GM12892 (cell line): ENCODE measurements around the gene SHB.

Source experiments
- DNase-seq: peaks from one replicate; pipeline ENCODE4 v3.0.0; 2011; ENCODE audit not compliant: insufficient read length
- FAIRE-seq: peaks from 2 replicates; lab custom pipeline; 2011; peaks lifted over from hg19 to GRCh38; lab: Jason Lieb, UNC
- POLR2A ChIP-seq: IDR thresholded peaks from 2 replicates; pipeline ENCODE4 v1.6.1; 2011; ENCODE audit warnings: low read depth, low read length, control low read depth
- POLR2AphosphoS5 ChIP-seq: IDR thresholded peaks from 2 replicates; pipeline ENCODE4 v1.6.1; 2011; ENCODE audit warnings: low read depth, low read length, control low read depth
- TAF1 ChIP-seq: IDR thresholded peaks from 2 replicates; pipeline ENCODE4 v1.6.1; 2011; ENCODE audit warnings: low read depth, mild to moderate bottlenecking, control low read depth, low read length, borderline replicate concordance

SHB gene

DNA sequence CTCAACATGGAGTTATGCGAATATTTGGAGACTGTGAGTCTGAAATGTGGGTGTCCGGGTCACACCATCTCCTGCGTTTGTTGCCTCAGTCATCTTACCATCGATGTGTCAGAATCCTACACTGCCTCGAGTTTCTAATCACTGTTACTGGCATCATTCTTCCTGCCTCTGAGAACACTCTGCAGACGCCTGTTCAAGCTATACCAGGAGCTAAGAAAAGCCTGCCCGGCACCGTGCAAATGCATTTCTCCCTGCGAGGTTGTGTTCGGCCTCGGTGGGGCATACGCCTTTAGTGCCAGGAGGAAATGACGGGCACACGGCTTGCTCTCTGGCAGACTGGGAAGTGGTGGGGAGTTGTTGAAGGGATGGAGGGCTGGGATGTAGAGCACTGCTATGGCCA is 133.9 kb downstream of the SHB start:
- FAIRE-seq = no peak
- TF ChIP-seq TAF1 = no peak
- TF ChIP-seq POLR2AphosphoS5 = no peak
- TF ChIP-seq POLR2A = no peak
- no peak for DNase-seq

GRCh38 chr9:37931592-37931991 is 137.4 kb downstream of the SHB start:
- no peak for FAIRE-seq
- TF ChIP-seq TAF1 (no peak), POLR2AphosphoS5 (no peak), POLR2A (no peak)
- DNase-seq = no peak

DNA sequence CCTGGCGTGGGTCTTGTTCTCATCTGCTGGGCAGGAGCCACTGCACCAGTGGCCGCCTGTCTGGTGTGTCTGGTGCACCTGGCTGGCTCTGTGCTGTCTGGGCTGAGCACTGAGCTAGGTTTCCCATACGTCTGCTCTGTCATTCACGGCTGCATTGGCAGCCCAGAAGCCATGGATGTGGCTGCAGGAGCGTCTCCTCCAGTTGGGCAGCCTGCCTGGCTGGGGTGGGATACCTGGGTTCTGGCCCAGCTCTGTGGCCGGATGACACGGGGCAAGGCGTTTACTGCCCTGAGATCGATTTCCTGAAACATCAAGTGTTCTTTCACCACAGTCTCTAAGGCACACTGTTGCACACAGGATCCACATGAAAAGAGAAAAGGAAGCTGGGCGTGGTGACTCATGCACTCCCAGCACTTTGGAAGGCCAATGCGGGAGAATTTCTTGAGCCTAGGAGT is 139.6 kb downstream of the SHB start:
- TF ChIP-seq TAF1 (no peak), POLR2A (no peak), POLR2AphosphoS5 (no peak)
- no peak for FAIRE-seq

GRCh38 chr9:37928552-37929430 is 140.2 kb downstream of the SHB start:
- TF ChIP-seq POLR2AphosphoS5 (no peak), TAF1 (no peak), POLR2A (no peak)
- DNase-seq (no peak), FAIRE-seq (no peak)

More for the DNA sequence above, 139.6 kb downstream of the SHB start:
- DNase-seq = no peak

DNA sequence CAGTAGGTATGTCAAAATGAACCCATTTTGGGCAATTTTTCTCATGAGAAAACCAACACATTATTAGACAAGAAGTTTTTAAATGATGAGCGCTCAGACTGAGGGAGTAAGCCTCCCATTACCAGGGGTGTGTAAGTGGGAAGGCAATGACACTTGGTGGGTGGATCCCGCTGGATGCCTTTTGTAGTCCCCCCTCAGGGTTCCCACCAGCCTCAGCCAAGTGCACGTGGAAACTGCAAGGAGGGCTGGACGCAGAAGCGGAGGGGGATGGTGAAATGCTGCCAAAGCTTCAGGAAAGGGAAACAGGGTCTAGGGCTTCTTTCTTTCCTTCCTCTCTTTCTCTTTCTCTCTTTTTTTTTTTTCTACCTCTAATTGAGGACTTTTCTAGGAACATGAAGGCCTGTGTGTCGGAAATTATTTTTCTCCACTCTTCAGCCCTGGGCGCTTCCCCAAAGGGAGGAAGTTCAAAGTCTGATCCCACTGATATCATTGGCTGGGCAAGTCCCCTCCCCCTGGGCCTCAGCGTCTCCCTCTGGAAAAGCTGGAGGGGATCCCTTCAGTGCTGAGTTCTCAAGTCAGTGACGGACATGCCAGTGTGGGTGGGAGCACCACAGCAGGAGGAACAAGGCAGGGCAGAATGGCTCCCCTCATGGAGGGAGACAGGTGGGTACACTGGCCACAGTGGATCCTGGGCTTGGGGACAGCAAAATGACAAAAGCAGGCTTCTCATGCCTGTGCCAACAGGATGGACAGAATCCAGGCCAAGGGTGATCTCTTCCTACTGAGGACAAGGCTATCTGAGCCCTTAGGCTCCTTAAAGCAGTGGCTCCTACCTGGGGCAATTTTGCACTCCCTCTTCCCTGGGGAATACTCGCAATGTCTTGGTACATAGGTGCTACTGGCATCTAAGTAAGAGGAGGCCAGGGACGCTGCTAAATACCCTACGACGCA is 141.2 kb downstream of the SHB start:
- no peak for DNase-seq
- TF ChIP-seq TAF1 (no peak), POLR2AphosphoS5 (no peak), POLR2A (no peak)
- no peak for FAIRE-seq

GRCh38 chr9:37927132-37927531 is 141.9 kb downstream of the SHB start:
- TF ChIP-seq TAF1 (no peak), POLR2A (no peak), POLR2AphosphoS5 (no peak)
- DNase-seq (no peak), FAIRE-seq (no peak)

DNA sequence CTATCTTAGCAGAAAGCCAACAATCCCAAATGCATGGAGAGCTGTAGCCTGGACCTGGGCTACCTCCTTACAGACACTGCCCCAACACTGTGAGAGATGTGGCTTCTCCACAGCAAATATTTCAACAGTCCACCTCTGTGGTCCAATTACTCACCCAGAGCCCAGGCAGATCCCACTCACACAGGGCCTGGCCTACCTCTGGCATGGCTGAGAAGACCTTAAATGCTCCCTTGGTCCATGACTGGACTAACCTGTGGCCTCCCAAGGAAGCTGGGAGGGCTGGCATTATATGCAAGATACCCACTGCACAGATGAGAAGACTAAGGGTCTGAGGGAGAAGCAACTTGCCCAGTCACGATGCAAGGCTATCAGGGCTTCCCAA is 142.3 kb downstream of the SHB start:
- no peak for TF ChIP-seq POLR2AphosphoS5
- no peak for TF ChIP-seq POLR2A
- no peak for TF ChIP-seq TAF1
- DNase-seq (no peak), FAIRE-seq (no peak)

DNA sequence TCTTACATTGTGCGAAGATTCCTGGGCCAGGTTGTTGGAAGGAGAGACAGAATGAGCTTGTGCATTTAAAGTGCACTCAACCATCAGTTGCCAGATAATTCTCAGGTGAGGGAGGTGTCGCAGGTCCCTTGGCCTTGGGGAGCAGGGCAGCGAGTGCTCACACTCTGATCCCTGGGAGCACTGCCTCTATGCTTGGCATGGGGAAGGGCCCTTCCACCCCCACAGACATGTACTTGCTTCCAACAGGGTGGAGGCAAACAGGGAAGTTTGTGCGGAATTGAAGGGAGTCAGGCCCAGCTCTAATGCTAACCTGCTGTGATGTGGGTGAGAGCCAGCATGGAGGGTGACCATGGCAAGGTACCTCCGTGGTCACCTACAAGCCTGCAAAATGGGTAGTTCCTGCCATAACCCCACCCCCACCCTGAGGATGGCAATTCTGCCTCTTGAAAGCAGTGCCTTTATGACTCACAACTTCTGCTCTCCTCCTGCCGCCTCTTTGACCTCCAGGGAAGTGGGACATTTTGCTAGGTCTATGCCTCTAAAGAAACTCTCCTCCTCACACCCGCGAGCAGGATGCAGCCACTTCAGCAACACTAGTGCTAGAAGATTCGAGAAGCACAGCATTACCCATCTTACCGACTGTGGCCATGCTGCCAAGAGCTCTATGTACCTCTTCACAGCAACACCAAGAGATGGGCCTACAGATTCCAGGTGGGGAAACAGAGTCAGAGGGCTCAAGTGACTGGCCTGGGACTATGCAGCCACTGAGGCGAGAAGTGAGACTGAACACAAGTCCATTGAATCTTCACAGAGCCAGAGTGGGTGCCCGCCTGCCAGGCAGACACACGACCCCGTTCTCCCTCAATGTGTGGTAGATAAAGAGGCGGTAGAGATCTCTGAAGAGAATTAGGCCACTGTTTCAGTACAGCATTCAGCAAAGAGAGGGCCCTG is 143.0 kb downstream of the SHB start:
- DNase-seq (no peak), FAIRE-seq (peak; percentile 77)
- no peak for TF ChIP-seq TAF1
- no peak for TF ChIP-seq POLR2A
- TF ChIP-seq POLR2AphosphoS5 = no peak

- DNase-seq = no peak
- TF ChIP-seq POLR2A (no peak), POLR2AphosphoS5 (no peak)
- no peak for FAIRE-seq
These were observed 144.0 kb downstream of the SHB start for GRCh38 chr9:37925006-37925405.

DNA sequence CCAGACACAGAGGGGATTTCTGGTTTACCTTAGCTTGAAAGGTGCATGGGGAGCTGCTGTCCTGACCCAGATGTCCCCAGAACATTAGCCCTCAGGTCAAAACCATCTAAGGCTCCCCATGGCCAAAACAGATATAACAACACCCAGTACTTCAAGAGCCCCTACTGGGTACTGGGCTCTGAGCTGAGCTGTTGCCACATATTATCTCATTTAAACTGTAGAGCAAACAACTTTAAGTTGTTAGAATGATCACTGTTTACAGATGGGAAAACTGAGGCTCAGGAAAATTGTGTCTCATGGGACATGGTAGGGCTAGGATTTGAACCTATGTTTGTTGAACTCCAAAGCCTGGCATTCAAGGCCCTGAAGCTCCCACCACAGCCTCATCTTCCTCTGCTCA is 144.5 kb downstream of the SHB start:
- DNase-seq = no peak
- TF ChIP-seq TAF1 = no peak
- TF ChIP-seq POLR2AphosphoS5 = no peak
- TF ChIP-seq POLR2A = no peak
- FAIRE-seq = no peak
